Aorta (tissue), 5 donors: ENCODE data around the gene RBM47. TPM values are rescaled to one million over a fixed set of nuclear protein-coding genes. Genes with fewer than 3 reads are reported as not detected.
"Not testable (repeated sequence)": the region's sequence is repeated elsewhere in the genome, so short reads cannot be mapped to it uniquely, and the experiment has no call there.

Experiments
- ATAC-seq: fragments of 200-7000 bp; cut with Tn5 transposase; one replicate; pipeline ENCODE4 v1.9.1; 2022; ENCODE audit warnings: moderate library complexity; ENCODE audit not compliant: low FRiP score
- DNase-seq, 2 donors: peaks; one replicate each; pipeline ENCODE4 v3.0.0-alpha.2; 2020
- H3K27ac ChIP-seq, 2 donors: one replicate each; pipeline ENCODE4 v1.5.1; 2013; ENCODE audit warnings: low read length in 2 of 2, mild to moderate bottlenecking in 2 of 2, moderate library complexity in 2 of 2, control low read depth in 1 of 2, inconsistent platforms in 1 of 2, low read depth in 1 of 2
- H3K27me3 ChIP-seq, 2 donors: one replicate each; pipeline ENCODE4 v1.6.1; 2013; ENCODE audit warnings: control low read depth in 1 of 2, low read length in 1 of 2, mild to moderate bottlenecking in 1 of 2, moderate library complexity in 1 of 2; ENCODE audit not compliant: insufficient read depth in 2 of 2, control insufficient read depth in 1 of 2
- H3K36me3 ChIP-seq, 2 donors: one replicate each; pipeline ENCODE4 v1.6.1; 2013; ENCODE audit warnings: control low read depth in 1 of 2, low read length in 1 of 2, mild to moderate bottlenecking in 1 of 2; ENCODE audit not compliant: insufficient read depth in 2 of 2, control insufficient read depth in 1 of 2
- H3K4me1 ChIP-seq, 2 donors: one replicate each; pipeline ENCODE4 v1.6.1; 2013; ENCODE audit warnings: low read length in 2 of 2, control low read depth in 1 of 2, mild to moderate bottlenecking in 1 of 2, moderate library complexity in 1 of 2; ENCODE audit not compliant: insufficient read depth in 2 of 2, control insufficient read depth in 1 of 2
- H3K4me3 ChIP-seq, 2 donors: one replicate each; pipeline ENCODE4 v1.5.1; 2013; ENCODE audit warnings: low read length in 2 of 2, control low read depth in 1 of 2, mild to moderate bottlenecking in 1 of 2
- H3K9me3 ChIP-seq: one replicate; pipeline ENCODE4 v1.6.1; 2013; ENCODE audit warnings: mild to moderate bottlenecking, low read length; ENCODE audit not compliant: control insufficient read depth
- WGBS, 2 donors: extraction: QIAGEN DNeasy Blood & Tissue Kit; methylation state at CpG; one replicate each; pipeline ENCODE4 v1.1.7; 2013; 5-methylcytosine and 5-hydroxymethylcytosine counted together
- intact Hi-C, 2 donors: fragments of 100-400 bp; cut with DNase I; formaldehyde crosslinking; loops; one replicate each; pipeline versions ENCODE4 v1.14.2 to v1.15.0; 2022
- polyA plus RNA-seq, 2 donors: library from polyadenylated mRNA; stranded (reverse); fragments of 200-250 nt; gene quantifications; one replicate each; pipeline ENCODE4 v1.2.3, GENCODE V29; 2013
- total RNA-seq, 2 donors: library from RNA; stranded (reverse); fragmentation: NEBNext Ultra II Directional; extraction: Animal tissue kit (Norgen Biotek cat#: 25700); gene quantifications; one replicate each; pipeline ENCODE4 v1.2.1, GENCODE V29; 2021
- donor health status: healthy with polysubstance abuse.
- donor health status: Bipolar disorder and iron deficiency.
- donor health status: DM: no; HTN: no; CAD: no.
- donor health status: DM: no; HTN: no; CAD: no.
- donor health status: DM: yes; HTN: yes; CAD: no.

RBM47 gene
- total and polyA plus RNA-seq, 4 donors, result 1.8 to 33.5 (median 23.1) TPM

DNA sequence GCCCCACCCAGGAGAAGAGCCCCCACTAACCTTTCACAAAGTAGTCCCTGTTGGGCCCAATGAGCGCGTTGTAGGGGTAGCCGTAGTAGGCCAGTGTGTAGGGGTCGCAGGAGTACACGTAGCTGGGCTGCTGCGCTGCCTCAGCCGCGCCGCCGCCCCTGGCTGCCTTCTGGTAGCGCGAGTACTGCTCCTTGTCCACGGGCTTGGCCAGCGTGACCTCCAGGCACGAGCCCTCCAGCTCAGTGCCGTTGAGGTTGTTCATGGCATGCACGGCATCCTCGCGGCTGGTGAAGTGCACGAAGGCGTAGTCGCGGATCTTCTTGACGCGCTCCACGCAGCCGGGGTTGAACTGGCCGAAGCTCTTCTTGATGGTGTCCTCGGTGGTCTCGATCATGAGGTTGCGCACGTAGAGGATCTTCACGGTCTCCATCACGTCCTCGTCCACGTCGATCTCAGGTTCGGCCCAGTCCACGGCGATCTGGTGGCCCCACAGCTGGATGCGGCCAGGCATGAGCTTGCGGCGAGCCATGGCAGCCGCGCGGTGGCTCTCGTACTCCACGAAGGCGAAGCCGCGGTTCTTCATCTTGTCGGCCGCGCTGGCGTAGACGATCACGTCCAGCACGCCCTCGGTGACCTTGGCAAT lies 191.8 kb downstream of the RBM47 start:
- H3K36me3 ChIP-seq, result no peaks in the 10 kb centered on the region
- H3K4me3 ChIP-seq, result no peak overlapping the region
- WGBS, 2 donors, result 97 to 98% methylated on average over 59 of the region's 59 CpGs
- H3K4me1 ChIP-seq, result no peaks in the 10 kb centered on the region
- no peaks in the 10 kb centered on the region for H3K9me3 ChIP-seq
- no peaks in the 10 kb centered on the region for H3K27me3 ChIP-seq
- DNase-seq (no peak), ATAC-seq (no peak)
- intact Hi-C loops, result no loop called here
- H3K27ac ChIP-seq, result no peak overlapping the region

DNA sequence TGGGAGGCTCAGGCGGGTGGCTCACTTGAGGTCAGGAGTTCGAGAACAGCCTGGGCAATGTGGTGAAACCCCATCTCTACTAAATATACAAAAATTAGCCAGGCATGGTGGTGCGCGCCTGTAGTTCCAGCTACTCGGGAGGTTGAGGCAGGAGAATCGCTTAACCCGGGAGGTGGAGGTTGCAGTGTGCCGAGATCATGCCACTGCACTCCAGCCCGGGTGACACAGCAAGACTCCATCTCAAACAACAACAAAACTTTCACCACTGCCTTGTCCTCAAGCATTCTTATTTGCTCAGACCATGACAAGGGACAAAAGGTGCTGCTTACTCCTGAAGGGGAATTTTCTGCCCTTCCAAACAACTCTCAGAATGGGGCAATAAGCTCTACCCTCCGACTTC lies 194.4 kb downstream of the RBM47 start:
- H3K27ac ChIP-seq, H3K27me3 ChIP-seq, DNase-seq, intact Hi-C loops, H3K4me1 ChIP-seq, H3K4me3 ChIP-seq, H3K36me3 ChIP-seq, ATAC-seq, H3K9me3 ChIP-seq: not testable (repeated sequence)
- 93% methylated on average over 10 of the region's 10 CpGs for WGBS, 2 donors

DNA sequence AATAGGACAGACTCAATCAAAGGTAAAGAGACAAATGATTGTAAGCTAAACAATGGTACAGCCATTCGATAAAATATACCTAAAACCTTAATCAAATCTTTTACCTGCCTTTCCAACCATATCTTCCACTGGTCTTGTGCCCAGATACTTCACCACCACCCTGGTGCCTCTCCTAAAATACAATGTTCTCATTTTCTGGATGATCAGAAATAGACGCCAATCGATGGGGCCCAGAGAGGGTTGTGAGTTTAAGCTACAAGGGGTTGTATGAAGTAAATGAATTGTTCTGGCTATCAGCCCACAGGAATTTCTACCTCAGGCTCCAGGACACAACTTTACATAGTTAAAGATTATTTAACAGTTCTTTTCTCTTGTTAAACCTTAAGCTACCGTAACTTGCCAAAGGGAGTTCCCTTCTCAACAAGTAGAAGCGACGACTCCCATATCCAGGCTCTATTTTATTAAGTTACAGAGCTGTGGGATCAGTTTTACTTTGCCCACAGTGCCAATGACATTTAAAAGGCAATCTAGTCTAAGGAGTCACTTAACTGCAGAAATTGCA lies 195.5 kb downstream of the RBM47 start:
- Histone ChIP-seq H3K9me3 (no peaks in the 10 kb centered on the region), H3K4me1 (no peaks in the 10 kb centered on the region), H3K27me3 (no peaks in the 10 kb centered on the region), H3K27ac (no peak overlapping the region), H3K36me3 (no peaks in the 10 kb centered on the region), H3K4me3 (no peak overlapping the region)
- ATAC-seq (no peak), DNase-seq (no peak)
- intact Hi-C loops, result no loop called here
- 86 to 87% methylated on average over 6 of the region's 6 CpGs for WGBS, 2 donors

DNA sequence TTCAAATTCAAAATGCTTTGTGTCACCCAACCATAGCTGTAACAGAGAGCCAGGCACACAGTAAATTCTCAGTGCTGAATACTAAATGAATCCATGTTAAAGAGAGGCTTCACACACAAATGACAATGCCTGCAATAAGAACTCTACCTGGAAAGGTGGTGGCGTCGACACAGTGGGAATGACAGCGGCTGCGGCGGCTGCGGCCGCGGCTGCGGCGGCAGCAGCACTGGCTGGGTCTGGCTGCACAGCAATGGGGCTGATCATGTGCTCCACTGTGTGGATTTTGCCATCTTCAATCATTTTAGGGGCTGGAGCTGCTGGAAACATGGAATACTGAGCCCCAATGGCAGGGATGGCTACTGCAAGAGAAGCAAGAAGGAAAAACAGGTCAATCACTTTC lies 197.2 kb downstream of the RBM47 start:
- DNase-seq (no peak), ATAC-seq (no peak)
- no peaks in the 10 kb centered on the region for H3K9me3 ChIP-seq
- no peak overlapping the region for H3K27ac ChIP-seq
- intact Hi-C loops, result no loop called here
- H3K4me3 ChIP-seq, result no peak overlapping the region
- H3K27me3 ChIP-seq, result no peaks in the 10 kb centered on the region
- 97% methylated on average over 10 of the region's 10 CpGs for WGBS, 2 donors
- H3K4me1 ChIP-seq, result no peaks in the 10 kb centered on the region
- no peaks in the 10 kb centered on the region for H3K36me3 ChIP-seq

DNA sequence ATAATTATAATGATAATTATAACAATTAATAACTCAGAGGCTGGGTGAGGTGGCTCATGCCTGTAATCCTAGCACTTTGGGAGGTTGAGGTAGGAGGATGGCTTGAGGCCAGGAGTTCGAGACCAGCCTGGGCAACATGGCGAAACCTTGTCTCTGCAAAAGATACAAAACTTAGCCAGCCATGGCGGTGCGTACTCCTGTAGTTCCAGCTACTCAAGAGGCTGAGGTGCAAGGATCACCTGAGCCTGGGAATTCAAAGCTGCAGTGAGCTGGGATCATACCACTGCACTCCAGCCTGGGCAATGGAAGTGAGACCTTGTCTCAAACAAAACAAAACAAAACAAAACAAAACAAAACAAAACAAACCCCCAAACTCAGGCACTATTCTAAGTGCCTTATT lies 201.8 kb downstream of the RBM47 start:
- H3K4me3 ChIP-seq, H3K27ac ChIP-seq, DNase-seq, H3K36me3 ChIP-seq, intact Hi-C loops, H3K9me3 ChIP-seq, H3K27me3 ChIP-seq, ATAC-seq, H3K4me1 ChIP-seq: not testable (repeated sequence)
- WGBS, 2 donors, result 90 to 92% methylated on average over 4 of the region's 4 CpGs

DNA sequence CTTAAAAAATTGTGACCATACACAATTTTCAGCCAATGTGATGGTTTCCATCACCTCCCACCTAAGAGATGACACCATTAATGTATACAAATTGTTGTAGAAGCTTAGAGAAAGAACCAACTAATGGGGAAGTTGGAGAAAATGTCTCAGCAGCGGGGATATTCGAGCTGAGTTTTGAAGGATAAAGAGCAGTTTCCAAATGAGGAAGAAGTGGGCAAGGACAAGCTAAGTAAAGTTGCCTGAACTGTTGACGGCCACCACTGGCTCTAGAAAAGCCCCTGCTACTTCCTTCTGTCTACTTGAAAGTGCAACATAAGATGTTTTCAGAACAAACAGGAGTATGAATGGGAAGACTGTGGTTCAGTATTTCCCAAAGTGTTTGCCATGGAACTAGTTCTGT lies 202.5 kb downstream of the RBM47 start:
- intact Hi-C loops, result no loop called here

DNA sequence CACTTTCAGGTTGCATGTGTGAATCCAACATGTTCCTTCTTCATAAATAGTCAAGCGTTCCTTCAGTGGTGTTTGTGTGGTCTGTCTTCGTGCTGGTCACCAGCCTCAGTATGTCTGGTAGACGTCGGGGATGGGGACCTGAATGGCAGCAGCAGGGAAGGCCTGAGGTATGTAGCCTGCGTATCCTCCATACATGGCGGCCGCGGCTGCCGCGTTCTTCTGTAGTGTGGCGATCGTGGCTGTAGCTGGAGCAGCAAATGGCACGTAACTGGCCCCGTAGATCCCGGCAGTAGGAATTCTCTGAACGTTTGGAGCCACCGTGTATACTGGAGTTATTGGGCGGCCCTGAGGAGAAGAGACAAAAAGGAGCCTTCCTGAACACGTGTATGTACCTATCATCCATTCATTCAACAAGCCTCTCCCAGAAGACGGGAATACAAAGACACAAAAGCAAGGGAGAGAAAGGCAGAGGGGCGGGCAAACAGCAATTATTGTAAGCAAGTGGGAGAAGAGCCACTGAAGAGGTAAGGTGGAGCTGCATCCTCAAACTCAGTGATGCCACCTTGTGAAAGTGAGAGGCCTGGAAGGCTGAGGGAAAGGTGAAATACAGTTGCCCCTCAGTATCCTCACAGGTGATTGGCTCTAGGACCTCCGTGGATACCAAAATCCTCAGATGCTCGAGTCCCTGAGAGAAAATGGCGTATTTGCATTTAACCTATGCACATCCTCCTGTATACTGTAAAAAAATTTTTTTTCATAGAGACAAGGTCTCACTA lies 203.7 kb downstream of the RBM47 start:
- WGBS, 2 donors, result 91 to 92% methylated on average over 24 of the region's 24 CpGs
- ATAC-seq (no peak), DNase-seq (no peak)
- intact Hi-C loops, result no loop called here
- Histone ChIP-seq H3K4me1 (no peaks in the 10 kb centered on the region), H3K27ac (no peak overlapping the region), H3K9me3 (no peaks in the 10 kb centered on the region), H3K27me3 (no peaks in the 10 kb centered on the region), H3K4me3 (no peak overlapping the region), H3K36me3 (no peaks in the 10 kb centered on the region)

More for the DNA sequence above, 202.5 kb downstream of the RBM47 start:
- H3K9me3 ChIP-seq, result no peaks in the 10 kb centered on the region
- no peaks in the 10 kb centered on the region for H3K36me3 ChIP-seq
- H3K27ac ChIP-seq, result no peak overlapping the region
- no peak for ATAC-seq
- H3K4me3 ChIP-seq, result no peak overlapping the region
- H3K4me1 ChIP-seq, result no peaks in the 10 kb centered on the region
- 57 to 60% methylated on average over 3 of the region's 3 CpGs for WGBS, 2 donors
- H3K27me3 ChIP-seq, result no peaks in the 10 kb centered on the region
- peak in 1 of 2 donors; percentile 61 for DNase-seq

DNA sequence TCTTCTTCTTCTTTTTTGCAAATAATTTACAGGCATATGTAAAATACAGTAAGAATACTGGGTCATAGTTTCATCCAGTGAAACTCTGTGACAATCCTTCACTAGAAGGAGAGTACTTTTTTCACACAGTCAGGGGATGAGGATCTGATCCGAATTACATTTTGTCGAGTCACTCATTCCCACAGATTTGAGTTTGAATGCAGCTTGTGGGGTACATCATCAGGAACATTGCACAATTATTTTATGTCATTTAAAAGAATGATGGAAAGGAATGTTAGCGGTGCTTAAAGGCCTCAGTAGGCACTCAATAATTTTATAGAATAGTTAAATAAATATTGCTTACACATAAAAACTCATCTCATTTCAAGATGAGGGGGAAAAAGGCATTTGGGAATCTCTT lies 205.9 kb downstream of the RBM47 start:
- Histone ChIP-seq H3K27me3 (no peaks in the 10 kb centered on the region), H3K4me3 (no peak overlapping the region), H3K36me3 (no peaks in the 10 kb centered on the region), H3K27ac (no peak overlapping the region), H3K9me3 (no peaks in the 10 kb centered on the region), H3K4me1 (no peaks in the 10 kb centered on the region)
- intact Hi-C loops, result no loop called here
- 72 to 79% methylated on average over 3 of the region's 3 CpGs for WGBS, 2 donors
- DNase-seq (no peak), ATAC-seq (no peak)
